HCT116 (cell line): Measurements from ENCODE around the gene RNF31. TPM values are rescaled to one million over a fixed set of nuclear protein-coding genes. Genes with fewer than 3 reads are reported as not detected.

Source experiments
- ATAC-seq: fragments of 200-7000 bp; cut with Tn5 transposase; 2 replicates; pipeline ENCODE4 v1.9.1; 2020; ENCODE audit warnings: mild to moderate bottlenecking, moderate library complexity
- BruUV-seq: library from RNA; stranded (reverse); fragments of 400-500 nt; replicated peaks from 2 replicates; lab custom pipeline; 2021; lab: Mats Ljungman, UMichigan
- CTCF ChIA-PET: fragments of 300-600 bp; sonication (Branson Sonifier 250); formaldehyde crosslinking; loops from one replicate; lab custom pipeline; 2021; ENCODE audit warnings: antibody characterized with exemption; lab: Charles Lee
- POLR2A ChIA-PET: fragments of 300-600, 350-600 bp; sonication (Branson Sonifier 250); formaldehyde crosslinking; loops from one replicate; lab custom pipeline; 2021; ENCODE audit warnings: antibody characterized with exemption; lab: Charles Lee
- RAD21 ChIA-PET, 2 experiments: fragments of 300-600 bp; sonication (Branson Sonifier 250); formaldehyde crosslinking; loops; one replicate each; lab custom pipeline; 2023; ENCODE audit warnings: low total read pairs in 2 of 2; ENCODE audit not compliant: uncharacterized antibody in 2 of 2, unreplicated experiment in 2 of 2, low non-redundant PET in 1 of 2; lab: Charles Lee
- DNase-seq: peaks from one replicate; pipeline ENCODE4 v3.0.0-alpha.2; 2010; ENCODE audit warnings: low read depth, low spot score
- H2AFZ ChIP-seq: fragments of 200-600 bp; shearing (Covaris generic), sonication (generic); 2 replicates; pipeline ENCODE4 v1.6.1; 2017; ENCODE audit warnings: low read depth, mixed run types, mixed read lengths, antibody characterized with exemption, low read length; ENCODE audit not compliant: poor library complexity, severe bottlenecking
- H3K27ac ChIP-seq: 2 replicates; pipeline ENCODE4 v1.5.1; 2012; ENCODE audit warnings: low read depth, low read length
- H3K27me3 ChIP-seq: fragments of 200-600 bp; sonication (generic); 2 replicates; pipeline ENCODE4 v1.6.1; 2016; ENCODE audit warnings: mixed run types, low read length, mixed read lengths; ENCODE audit not compliant: insufficient read depth
- H3K36me3 ChIP-seq, 2 experiments: fragments of 200-500 bp in 1 of 2; fragments of 200-600 bp in 1 of 2; sonication (Bioruptor generic) in 1 of 2; sonication (generic) in 1 of 2; 2 replicates each; pipeline versions ENCODE4 v1.5.1 to v1.6.1; 2014 to 2016; ENCODE audit warnings: low read length in 2 of 2, inconsistent platforms in 1 of 2, mixed read lengths in 1 of 2, mixed run types in 1 of 2; ENCODE audit not compliant: insufficient read depth in 2 of 2, control insufficient read depth in 1 of 2
- H3K4me1 ChIP-seq, 2 experiments: fragments of 200-600 bp in 1 of 2; sonication (generic) in 1 of 2; 2 replicates each; pipeline versions ENCODE4 v1.5.1 to v1.6.1; 2012 to 2017; ENCODE audit warnings: low read length in 2 of 2, inconsistent platforms in 1 of 2, mild to moderate bottlenecking in 1 of 2, mixed read lengths in 1 of 2, mixed run types in 1 of 2, moderate library complexity in 1 of 2; ENCODE audit not compliant: insufficient read depth in 2 of 2, control insufficient read depth in 1 of 2
- H3K4me2 ChIP-seq: fragments of 200-600 bp; sonication (generic); 2 replicates; pipeline ENCODE4 v1.6.1; 2017; ENCODE audit warnings: mixed run types, low read length, mixed read lengths
- H3K4me3 ChIP-seq, 2 experiments: fragments of 200-600 bp in 1 of 2; sonication (generic) in 1 of 2; replicated peaks in 1 of 2; 2 replicates each; pipeline ENCODE4 v1.5.1; 2011 to 2016; ENCODE audit warnings: low read length in 2 of 2, control low read depth in 1 of 2, low read depth in 1 of 2, mild to moderate bottlenecking in 1 of 2, mixed read lengths in 1 of 2, mixed run types in 1 of 2
- H3K79me2 ChIP-seq: fragments of 200-600 bp; sonication (generic); 2 replicates; pipeline ENCODE4 v1.6.1; 2017; ENCODE audit warnings: mild to moderate bottlenecking, mixed run types, low read length, moderate library complexity, mixed read lengths; ENCODE audit not compliant: insufficient read depth
- H3K9ac ChIP-seq: fragments of 200-600 bp; sonication (generic); 2 replicates; pipeline ENCODE4 v1.6.1; 2016; ENCODE audit warnings: low read length, mixed read lengths
- H3K9me2 ChIP-seq: fragments of 200-600 bp; sonication (generic), shearing (Covaris generic); 2 replicates; pipeline ENCODE4 v1.6.1; 2017; ENCODE audit warnings: mixed run types, mild to moderate bottlenecking, moderate library complexity; ENCODE audit not compliant: insufficient read depth
- H3K9me3 ChIP-seq, 2 experiments: fragments of 200-500 bp in 1 of 2; fragments of 200-600 bp in 1 of 2; sonication (Bioruptor generic) in 1 of 2; sonication (generic) in 1 of 2; 2 replicates each; pipeline ENCODE4 v1.6.1; 2014 to 2017; ENCODE audit warnings: low read length in 2 of 2, mixed read lengths in 2 of 2, inconsistent platforms in 1 of 2, low read depth in 1 of 2, mild to moderate bottlenecking in 1 of 2, mixed run types in 1 of 2, moderate library complexity in 1 of 2; ENCODE audit not compliant: control insufficient read depth in 1 of 2, insufficient read depth in 1 of 2
- H4K20me1 ChIP-seq: fragments of 200-600 bp; sonication (generic), shearing (Covaris generic); 2 replicates; pipeline ENCODE4 v1.6.1; 2017; ENCODE audit warnings: mixed run types, mild to moderate bottlenecking, moderate library complexity; ENCODE audit not compliant: insufficient read depth
- CBX3 ChIP-seq: IDR thresholded peaks from 2 replicates; pipeline ENCODE4 v1.6.1; 2012; ENCODE audit warnings: low read depth
- CEBPB ChIP-seq: IDR thresholded peaks from 2 replicates; pipeline ENCODE4 v1.6.1; 2012; ENCODE audit warnings: low read depth
- EGR1 ChIP-seq: IDR thresholded peaks from 2 replicates; pipeline ENCODE4 v1.6.1; 2012; ENCODE audit warnings: low read depth
- ELF1 ChIP-seq: IDR thresholded peaks from 2 replicates; pipeline ENCODE4 v1.6.1; 2012; ENCODE audit warnings: low read depth, borderline replicate concordance
- EZH2 ChIP-seq: fragments of 200-600 bp; sonication (generic); IDR thresholded peaks from 2 replicates; pipeline ENCODE4 v1.6.1; 2017; ENCODE audit warnings: antibody characterized with exemption, mixed run types
- EZH2phosphoT487 ChIP-seq: fragments of 200-600 bp; IDR thresholded peaks from 2 replicates; pipeline ENCODE4 v1.6.1; 2018; ENCODE audit warnings: antibody characterized with exemption, borderline replicate concordance
- FOSL1 ChIP-seq: IDR thresholded peaks from 2 replicates; pipeline ENCODE4 v1.6.1; 2012; ENCODE audit warnings: low read depth
- JUND ChIP-seq: IDR thresholded peaks from 2 replicates; pipeline ENCODE4 v1.6.1; 2012
- POLR2A ChIP-seq: IDR thresholded peaks from 2 replicates; pipeline ENCODE4 v1.7.0; 2011; ENCODE audit warnings: borderline replicate concordance; ENCODE audit not compliant: insufficient read depth, insufficient read length; ENCODE audit errors: extremely low read depth
- POLR2AphosphoS5 ChIP-seq: IDR thresholded peaks from 2 replicates; pipeline ENCODE4 v1.6.1; 2011; ENCODE audit warnings: mild to moderate bottlenecking, low read depth, low read length, moderate library complexity
- RAD21 ChIP-seq: IDR thresholded peaks from 2 replicates; pipeline ENCODE4 v1.6.1; 2012; ENCODE audit warnings: low read depth, mild to moderate bottlenecking
- REST ChIP-seq: IDR thresholded peaks from 2 replicates; pipeline ENCODE4 v1.6.1; 2012; ENCODE audit warnings: low read depth
- SIN3A ChIP-seq: IDR thresholded peaks from 2 replicates; pipeline ENCODE4 v1.6.1; 2012; ENCODE audit warnings: low read depth
- SRF ChIP-seq: IDR thresholded peaks from 2 replicates; pipeline ENCODE4 v1.6.1; 2012; ENCODE audit warnings: low read depth
- TCF7L2 ChIP-seq: IDR thresholded peaks from 2 replicates; pipeline ENCODE4 v1.7.0; 2011; ENCODE audit warnings: borderline replicate concordance, inconsistent platforms; ENCODE audit not compliant: insufficient read depth, insufficient read length; ENCODE audit errors: extremely low read depth
- YY1 ChIP-seq: IDR thresholded peaks from 2 replicates; pipeline ENCODE4 v1.6.1; 2011; ENCODE audit warnings: low read length, low read depth, moderate library complexity, mild to moderate bottlenecking; ENCODE audit not compliant: insufficient replicate concordance; ENCODE audit errors: extremely low read depth
- ZFX ChIP-seq: fragments of 450-650 bp; IDR thresholded peaks from 2 replicates; pipeline ENCODE4 v1.6.1; 2017
- ZNF274 ChIP-seq: fragments of 200-500 bp; sonication (Bioruptor generic); IDR thresholded peaks from 2 replicates; pipeline ENCODE4 v1.6.1; 2014; ENCODE audit warnings: mild to moderate bottlenecking, low read depth, low read length, inconsistent platforms
- intact Hi-C: fragments of 100-400 bp; cut with micrococcal nuclease; formaldehyde crosslinking; loops from 2 replicates; pipeline ENCODE4 v1.10.0; 2022
- total RNA-seq: library from RNA; stranded (reverse); gene quantifications from one replicate; pipeline ENCODE4 v1.2.1, GENCODE V29; 2021; ENCODE audit not compliant: unreplicated experiment
- TF ChIP-seq, protein P1 (sequence below): IDR thresholded peaks from 2 replicates; pipeline ENCODE4 v1.6.1; 2011; ENCODE audit warnings: mild to moderate bottlenecking, low read length, moderate library complexity; ENCODE audit not compliant: insufficient replicate concordance; ENCODE audit errors: extremely low read depth
- TF ChIP-seq, protein P2 (sequence below): IDR thresholded peaks from 2 replicates; pipeline ENCODE4 v1.6.1; 2012

The RNF31 gene
- total RNA-seq, 1 experiment from 2014 or later: 78.0 TPM

DNA sequence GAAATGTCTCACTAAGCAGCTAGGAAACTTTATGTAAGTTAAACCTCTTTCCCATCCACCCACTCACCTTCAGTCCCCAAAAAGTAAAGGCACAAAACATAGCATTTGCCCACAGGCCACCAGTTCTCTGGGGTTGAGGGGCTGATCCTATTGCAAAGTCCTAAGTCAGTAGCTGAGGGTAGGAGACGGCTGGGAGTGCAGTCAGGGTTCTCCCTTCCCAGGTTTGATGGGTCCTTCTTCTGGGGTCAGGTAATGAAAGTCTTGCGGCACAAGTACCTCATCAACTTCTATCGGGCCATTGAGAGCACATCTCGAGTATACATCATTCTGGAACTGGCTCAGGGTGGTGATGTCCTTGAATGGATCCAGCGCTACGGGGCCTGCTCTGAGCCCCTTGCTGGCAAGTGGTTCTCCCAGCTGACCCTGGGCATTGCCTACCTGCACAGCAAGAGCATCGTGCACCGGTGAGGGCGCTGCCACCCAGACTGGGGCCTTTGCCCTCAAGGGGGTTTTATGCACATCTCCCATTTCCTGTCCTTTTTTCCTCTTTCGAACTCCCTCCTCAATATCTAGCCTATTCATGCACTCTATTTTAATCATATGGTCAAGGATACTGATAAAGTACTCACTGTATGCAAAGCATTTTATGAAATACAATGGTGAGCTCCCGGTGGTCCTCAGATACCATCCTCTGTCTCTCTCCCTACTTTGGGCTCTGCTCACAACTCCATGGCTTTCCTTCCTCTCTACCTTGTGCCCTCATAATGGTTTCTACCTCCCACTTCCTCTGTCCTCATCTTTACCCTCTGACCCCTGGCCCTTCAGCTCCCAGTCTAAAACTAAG lies 59.2 kb downstream of the RNF31 start:
- CTCF ChIA-PET: no interaction called here
- DNase-seq: no peak
- Histone ChIP-seq H3K9me3 (peaks cover 3 to 7% of the 10 kb centered on the region in 2 experiments; a peak in 1 of 4 replicates), H3K36me3 (peaks cover 20 to 37% of the 10 kb centered on the region in 2 experiments), H3K9ac (no peak overlapping the region), H3K4me3 (no peak overlapping the region), H3K27ac (no peak overlapping the region), H3K79me2 (peaks cover 4% of the 10 kb centered on the region; the same call in 1 of the 2 replicates), H3K27me3 (no peaks in the 10 kb centered on the region), H3K4me1 (no peaks in the 10 kb centered on the region), H2AFZ (no peak overlapping the region), H3K4me2 (no peak overlapping the region), H4K20me1 (no peaks in the 10 kb centered on the region), H3K9me2 (no peaks in the 10 kb centered on the region)
- ATAC-seq: no peak
- intact Hi-C loops: no loop called here
- TF ChIP-seq CEBPB: no peak
- no peak for TF ChIP-seq POLR2AphosphoS5
- no peak for TF ChIP-seq ELF1
- no peak for TF ChIP-seq EZH2
- TF ChIP-seq CBX3: no peak
- TF ChIP-seq TCF7L2: no peak
- no peak for TF ChIP-seq SIN3A
- TF ChIP-seq, protein P1, sequence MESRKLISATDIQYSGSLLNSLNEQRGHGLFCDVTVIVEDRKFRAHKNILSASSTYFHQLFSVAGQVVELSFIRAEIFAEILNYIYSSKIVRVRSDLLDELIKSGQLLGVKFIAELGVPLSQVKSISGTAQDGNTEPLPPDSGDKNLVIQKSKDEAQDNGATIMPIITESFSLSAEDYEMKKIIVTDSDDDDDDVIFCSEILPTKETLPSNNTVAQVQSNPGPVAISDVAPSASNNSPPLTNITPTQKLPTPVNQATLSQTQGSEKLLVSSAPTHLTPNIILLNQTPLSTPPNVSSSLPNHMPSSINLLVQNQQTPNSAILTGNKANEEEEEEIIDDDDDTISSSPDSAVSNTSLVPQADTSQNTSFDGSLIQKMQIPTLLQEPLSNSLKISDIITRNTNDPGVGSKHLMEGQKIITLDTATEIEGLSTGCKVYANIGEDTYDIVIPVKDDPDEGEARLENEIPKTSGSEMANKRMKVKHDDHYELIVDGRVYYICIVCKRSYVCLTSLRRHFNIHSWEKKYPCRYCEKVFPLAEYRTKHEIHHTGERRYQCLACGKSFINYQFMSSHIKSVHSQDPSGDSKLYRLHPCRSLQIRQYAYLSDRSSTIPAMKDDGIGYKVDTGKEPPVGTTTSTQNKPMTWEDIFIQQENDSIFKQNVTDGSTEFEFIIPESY: no peak
- TF ChIP-seq ZNF274: no peak
- TF ChIP-seq, protein P2, sequence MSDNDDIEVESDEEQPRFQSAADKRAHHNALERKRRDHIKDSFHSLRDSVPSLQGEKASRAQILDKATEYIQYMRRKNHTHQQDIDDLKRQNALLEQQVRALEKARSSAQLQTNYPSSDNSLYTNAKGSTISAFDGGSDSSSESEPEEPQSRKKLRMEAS: no peak
- TF ChIP-seq JUND: no peak
- no peak for TF ChIP-seq ZFX
- TF ChIP-seq RAD21: no peak
- no peak for TF ChIP-seq EGR1
- no peak for TF ChIP-seq REST
- TF ChIP-seq SRF: no peak
- TF ChIP-seq EZH2phosphoT487: no peak
- no peak for TF ChIP-seq POLR2A
- TF ChIP-seq FOSL1: no peak
- no peak for TF ChIP-seq YY1
- RAD21 ChIA-PET: no interaction called here
- POLR2A ChIA-PET: interaction anchor here (1.9 kb wide), 1 partner anchor 11 kb away, joined by 4 read pairs; the partner anchor contains the start of gene TM9SF1
- no TSS peak for BruUV-seq
